Fibroblast of skin of back (primary cell): ENCODE data around the gene MIA3.
"Not testable (repeated sequence)": the region's sequence is repeated elsewhere in the genome, so short reads cannot be mapped to it uniquely, and the experiment has no call there.

ENCODE experiments used
- DNase-seq: peaks from one replicate; pipeline ENCODE4 v3.0.0-alpha.2; 2013

MIA3 gene

DNA sequence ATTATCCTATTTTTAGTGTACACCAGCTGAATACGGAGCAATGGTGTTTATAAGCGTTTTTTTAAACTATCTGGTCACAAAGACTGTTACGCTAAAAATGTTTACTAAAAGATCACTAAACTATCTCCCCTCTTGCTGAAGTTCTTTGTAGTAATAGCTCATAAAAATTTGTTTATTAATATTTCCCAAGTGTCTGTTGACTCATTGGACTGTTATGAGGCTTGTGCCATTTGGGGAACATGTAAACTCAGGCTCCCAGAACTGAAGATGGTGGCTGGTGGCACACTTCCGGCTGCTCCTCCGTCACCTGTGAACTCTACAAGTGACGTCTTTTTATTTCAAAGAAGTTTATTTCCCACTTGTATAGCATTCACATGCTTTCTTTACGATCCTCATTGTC lies 48.1 kb downstream of the MIA3 start:
- DNase-seq, result peak; percentile 4

DNA sequence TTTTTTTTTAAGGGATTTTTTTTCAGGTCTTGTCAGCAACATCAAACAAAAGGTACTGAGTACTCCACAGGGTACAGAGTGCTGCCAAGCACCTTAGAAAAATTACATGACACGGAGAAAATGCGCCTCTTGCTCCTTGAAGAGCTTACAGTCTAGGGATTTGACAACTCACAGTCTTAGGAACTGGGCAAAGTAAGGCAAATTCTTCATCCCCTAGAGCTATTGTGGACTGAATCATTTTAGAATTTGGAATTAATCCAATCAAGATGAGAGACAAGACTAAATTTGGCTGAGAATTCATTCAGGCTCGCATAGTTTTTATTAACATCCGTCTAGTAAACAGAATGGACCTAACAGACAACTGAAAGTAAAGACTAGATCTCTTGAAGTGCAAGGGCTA lies 50.3 kb downstream of the MIA3 start:
- not testable (repeated sequence) for DNase-seq

DNA sequence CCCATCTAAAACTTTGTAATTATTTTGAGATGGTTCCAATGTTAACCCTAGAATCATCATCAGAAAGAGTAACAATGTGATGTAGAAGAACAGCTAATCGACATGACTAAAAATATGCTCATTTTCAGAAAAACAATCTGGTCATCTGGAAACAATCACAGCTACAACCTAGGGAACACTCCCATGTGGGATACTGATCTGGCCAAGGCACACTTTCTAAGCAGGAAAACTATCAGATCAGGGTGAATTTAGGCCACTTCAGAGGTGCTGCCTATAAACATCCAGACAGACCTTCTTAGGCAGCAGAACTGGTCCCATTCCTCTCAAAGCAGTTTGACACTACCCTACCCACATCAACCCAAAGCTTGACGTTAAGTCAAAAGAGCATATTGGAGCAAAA lies 51.2 kb downstream of the MIA3 start:
- DNase-seq, result not testable (repeated sequence)

DNA sequence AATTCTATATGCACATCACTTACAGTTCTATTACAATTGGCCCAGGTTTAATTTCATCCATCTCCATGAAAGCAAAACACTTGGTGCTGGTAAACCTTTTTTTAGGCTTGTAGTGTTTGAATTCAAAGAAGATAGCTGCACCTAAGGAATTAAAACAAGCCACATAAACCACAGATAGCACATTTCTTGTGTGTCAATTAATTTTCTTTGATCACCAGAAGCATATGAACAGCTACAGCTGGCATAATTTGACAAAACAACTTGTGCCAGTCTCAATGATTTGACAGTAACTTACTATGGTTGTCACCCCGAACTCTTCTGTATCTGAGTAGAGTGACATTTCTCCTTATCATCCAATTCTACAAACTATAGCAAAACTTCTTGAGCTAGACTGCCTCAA lies 52.2 kb downstream of the MIA3 start:
- DNase-seq, result no peak

DNA sequence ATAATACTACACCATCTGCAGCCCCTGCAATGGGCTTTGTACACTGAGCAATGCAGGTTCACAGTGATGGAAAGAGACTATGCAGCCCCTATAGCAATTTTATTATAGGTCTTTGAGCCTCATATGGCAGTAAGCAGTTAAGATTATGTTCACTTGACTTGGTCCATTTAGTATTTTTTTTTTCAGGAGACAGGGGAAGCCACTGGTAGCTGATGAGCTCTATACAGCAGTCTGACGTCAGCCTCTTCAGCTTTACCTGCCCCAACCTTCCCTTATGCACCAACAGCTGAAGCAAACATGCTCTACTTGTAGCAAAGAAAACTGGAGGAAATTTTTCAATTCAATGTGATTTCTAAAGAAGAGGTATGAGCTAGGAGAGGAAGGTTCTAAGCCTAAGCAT lies 62.2 kb downstream of the MIA3 start:
- no peak for DNase-seq

DNA sequence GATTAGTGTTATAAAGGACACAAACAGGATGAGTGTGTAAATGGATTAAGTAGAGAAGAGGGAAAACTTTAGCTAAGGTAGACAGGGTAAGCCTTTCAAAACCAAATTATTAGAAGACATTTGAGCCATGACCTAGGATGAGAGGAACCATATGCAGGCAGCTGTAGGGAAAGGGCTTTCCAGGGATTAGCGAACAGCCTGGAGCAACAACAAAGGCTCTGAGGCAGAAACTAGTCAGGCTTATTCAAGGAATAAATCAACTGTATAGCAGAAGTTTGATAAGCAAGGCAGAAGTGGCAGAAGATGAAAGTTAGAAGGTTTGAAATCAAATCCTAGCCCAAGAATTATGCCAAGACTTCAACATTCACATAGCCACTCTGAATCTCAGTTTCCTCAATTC lies 73.1 kb downstream of the MIA3 start:
- no peak for DNase-seq

DNA sequence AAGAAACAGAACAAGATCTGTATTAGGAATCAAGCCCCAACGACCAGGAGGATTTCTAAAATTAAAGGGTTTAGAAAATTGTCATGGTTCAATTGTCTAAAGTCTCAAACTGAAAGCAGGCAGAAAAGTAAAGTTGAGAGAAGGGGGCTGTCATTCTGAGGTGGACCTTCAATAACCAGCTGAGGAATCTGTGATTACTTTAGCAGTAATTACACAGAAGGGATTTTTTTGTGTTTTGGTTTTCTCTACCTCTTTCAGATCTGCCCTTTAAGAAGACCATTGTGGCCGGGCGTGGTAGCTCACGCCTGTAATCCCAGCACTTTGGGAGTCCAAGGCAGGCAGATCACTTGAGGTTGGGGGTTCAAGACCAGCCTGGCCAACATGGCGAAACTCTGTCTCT lies 77.0 kb downstream of the MIA3 start:
- DNase-seq, result no peak

DNA sequence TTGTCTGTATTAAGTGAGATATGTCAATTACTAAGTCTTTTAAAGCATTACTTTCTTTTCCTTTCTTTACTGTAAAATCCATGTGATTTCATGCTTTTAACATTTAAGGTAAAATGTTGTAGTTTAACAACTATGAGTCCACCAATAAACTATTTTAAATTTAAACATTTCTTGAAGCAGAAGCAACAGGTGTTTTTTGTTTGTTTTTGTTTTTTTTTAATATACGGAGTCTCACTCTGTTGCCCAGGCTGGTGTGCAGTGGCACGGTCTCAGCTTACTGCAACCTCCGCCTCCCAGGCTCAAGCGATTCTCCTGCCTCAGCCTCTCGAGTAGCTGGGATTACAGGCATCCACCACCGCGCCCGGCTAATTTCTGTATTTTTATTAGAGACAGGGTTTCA lies 78.8 kb downstream of the MIA3 start:
- no peak for DNase-seq

DNA sequence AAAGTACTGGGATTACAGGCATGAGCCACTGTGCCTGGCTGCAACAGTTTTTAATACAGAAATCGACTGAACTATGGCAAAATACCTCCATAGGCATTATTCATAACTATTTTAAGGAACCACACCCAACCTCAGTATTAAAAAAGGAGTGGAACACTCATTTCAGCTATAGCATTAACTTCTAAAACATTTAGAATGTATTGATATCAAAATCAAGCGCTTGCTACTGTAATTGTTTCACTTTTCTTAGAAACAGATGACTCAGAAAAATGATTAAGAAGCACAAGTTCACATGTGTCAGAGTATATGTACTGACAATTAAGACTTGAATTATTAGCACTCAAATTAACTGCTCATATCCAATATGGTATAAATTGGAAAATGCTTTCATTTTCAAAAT lies 79.3 kb downstream of the MIA3 start:
- no peak for DNase-seq

DNA sequence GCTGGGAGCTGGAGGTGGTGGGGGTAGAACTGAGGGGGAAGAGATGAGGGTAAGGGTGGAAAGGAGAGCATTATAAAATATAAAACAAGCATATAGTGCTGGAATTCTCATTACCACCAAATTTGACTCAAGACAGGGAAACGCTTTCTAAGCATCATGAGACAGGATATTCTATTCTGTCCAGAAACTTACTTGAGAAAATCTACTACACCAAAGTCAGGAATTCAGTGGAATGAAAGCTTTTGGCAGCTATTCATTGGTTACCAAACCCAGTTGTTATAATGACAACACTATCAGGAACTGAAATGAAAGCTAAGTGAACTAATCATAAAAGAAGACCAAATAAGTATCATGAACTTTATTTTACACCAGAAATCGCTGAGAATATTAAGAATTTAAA lies 79.9 kb downstream of the MIA3 start:
- DNase-seq, result peak; percentile 2

DNA sequence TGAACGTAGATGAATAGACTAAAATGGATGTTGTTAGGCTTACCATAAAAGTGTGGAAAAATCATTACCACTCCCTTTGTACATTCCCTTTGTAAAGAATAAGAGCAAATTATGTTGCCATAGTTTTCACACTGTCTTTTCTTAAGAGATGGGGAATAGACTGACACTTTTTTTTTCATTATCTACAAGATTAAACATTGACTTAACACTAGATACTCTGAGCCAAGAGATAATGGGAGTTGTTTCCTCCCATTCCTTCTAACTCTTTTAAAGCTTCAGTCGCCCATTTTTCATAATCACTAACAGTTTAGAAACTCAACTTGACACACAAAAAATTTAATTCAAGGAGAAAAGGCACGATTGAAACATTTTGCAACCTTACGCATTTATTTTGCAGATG lies 84.3 kb downstream of the MIA3 start:
- no peak for DNase-seq

DNA sequence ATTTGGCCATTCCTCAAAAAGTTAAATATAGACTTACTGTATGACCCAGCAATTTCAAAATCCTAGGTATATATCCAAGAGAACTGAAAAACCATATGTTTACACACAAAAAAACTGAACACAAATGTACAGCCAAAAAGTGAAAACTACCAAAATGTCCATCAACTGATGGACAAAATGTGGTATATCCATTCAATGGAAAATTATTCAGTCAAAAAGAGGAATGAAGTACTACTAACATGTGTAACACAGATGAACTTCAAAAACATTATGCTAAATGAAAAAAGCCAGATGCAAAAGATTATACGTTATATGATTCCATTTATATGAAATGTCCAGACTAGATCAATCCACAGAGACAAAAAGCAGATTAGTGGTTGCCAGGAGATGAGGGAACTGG lies 86.4 kb downstream of the MIA3 start:
- no peak for DNase-seq

DNA sequence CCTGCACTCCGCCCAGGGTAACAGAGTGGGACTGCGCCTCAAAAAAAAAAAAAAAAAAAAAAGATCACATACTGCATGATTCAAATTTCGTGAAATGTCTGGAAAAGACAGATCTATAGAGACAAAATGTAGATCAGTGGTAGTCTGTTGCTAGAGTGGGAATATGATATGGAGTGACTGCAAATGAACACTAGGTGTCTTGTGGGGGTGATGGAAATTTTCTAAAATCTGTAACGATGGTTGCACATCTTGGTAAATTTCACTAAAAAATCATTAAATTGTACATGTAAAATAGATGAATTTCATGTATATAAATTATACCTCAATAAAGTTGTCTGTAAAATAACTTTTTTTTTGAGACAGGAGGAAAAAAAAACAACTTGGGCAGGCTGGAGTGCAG lies 88.9 kb downstream of the MIA3 start:
- no peak for DNase-seq

DNA sequence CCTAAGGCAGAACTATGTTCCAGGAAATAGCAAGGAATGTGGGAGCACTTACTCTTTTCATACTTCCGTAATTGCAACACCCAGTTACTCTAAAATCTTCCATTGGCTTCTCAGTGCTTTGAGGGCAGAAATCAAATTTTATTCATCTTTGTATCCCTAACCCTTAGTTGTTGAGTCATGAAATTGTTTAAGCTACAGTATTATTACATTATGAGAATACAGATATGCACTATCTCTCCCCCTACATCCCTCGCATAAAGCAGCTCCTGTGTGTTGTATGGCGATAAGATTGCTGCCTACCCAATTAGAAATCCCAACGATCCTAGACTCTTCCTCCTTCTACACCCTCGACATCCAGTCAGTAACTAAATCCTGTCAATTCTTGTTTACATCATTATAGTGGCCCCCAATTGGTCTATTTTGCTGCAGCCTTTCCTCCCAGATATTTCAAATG lies 91.8 kb downstream of the MIA3 start:
- no peak for DNase-seq

DNA sequence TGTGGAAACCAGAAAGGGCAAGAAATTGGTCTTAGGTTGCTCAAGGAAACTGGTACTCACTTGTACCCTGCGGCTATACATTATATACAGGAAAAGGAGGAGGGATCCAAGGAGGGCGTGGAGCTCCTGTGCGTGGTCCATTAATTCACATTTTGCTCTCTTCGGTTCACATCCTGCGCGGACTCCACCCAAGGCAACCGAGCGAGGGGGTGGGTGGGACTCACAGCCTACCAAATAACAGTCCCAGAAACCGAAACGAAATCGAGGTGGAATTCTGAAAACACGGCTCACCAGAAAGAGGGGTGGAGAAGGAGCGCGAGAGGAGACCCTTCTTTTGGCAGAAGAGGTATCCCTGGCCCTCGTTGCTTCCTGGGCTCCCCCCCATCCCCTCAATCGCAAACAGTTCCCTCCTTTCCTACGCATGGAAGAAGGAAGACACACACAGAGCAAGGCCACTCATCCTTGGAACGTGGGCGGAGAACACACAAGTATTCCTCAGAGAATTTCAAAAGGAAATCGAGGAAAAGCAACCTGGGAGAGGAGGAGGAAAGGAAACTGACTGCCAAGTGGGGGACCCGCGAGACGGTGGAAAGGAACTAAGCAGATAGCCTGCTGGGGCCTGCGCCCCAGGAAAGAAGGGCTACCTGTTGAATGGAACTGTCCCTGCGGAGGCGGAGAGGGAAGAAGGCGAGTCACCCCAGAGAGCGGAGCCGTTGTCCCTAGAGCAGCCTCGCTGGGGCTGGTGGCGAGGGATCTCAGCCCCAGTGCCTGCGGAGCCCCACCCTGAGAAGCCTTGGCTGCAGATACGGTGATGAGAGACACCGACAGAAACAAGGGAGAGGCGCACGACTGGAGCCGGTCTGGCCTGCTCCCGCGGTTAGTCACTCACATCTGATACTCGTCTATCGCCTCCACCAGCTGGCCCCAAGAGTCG lies 93.7 kb downstream of the MIA3 start:
- peak; percentile 66 for DNase-seq

DNA sequence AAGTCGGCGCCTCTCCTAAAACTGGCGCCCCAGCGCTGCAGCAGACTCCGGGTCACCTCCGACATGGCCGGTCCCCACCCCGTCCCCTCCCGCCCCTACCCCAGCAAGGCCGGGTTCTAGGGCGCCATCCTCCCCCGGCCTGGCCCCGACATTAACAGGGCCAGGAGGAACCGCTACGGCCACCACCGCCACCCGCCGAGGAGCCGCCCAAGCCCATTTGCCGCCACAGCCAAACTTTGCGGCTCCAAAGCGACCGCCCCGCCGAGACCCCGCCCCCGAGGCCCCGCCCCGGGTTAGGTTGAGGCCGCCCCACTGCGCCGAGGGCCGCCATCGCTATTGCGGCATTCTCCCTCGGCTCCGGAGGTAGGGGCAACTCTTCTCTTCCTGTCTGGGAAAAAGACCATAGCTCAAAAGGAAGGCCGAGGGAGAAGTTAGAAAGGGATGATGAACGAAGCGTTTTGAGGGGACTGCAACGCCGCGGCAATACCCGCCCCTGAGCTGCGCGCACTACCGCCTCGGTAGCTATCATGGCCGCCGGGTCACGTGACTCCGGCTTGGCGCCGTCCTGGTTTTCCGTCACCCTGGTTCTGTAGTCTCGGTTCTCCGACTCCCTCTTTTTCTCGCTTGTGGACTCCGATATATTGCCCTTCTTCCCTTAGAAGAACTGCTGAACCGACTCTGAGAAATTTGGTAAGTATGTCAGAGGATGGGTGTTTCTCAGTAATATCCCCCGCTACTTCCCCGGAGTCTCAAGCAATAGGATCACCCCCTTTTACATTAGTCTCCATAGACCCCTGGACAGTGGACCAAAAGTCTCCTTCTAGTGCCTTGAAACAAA lies 94.6 kb downstream of the MIA3 start, which contains the start of the genes AIDA and BROX:
Gene AIDA, minus strand, starts transcription at position 239 of the 838 bp plus-strand sequence. Its CDS starts 174 bp downstream, at position 65.
Gene BROX, plus strand, starts transcription at position 312 of the 838 bp plus-strand sequence. CDS start 3,136 bp downstream, outside the sequence.
- peak; percentile 87 for DNase-seq

DNA sequence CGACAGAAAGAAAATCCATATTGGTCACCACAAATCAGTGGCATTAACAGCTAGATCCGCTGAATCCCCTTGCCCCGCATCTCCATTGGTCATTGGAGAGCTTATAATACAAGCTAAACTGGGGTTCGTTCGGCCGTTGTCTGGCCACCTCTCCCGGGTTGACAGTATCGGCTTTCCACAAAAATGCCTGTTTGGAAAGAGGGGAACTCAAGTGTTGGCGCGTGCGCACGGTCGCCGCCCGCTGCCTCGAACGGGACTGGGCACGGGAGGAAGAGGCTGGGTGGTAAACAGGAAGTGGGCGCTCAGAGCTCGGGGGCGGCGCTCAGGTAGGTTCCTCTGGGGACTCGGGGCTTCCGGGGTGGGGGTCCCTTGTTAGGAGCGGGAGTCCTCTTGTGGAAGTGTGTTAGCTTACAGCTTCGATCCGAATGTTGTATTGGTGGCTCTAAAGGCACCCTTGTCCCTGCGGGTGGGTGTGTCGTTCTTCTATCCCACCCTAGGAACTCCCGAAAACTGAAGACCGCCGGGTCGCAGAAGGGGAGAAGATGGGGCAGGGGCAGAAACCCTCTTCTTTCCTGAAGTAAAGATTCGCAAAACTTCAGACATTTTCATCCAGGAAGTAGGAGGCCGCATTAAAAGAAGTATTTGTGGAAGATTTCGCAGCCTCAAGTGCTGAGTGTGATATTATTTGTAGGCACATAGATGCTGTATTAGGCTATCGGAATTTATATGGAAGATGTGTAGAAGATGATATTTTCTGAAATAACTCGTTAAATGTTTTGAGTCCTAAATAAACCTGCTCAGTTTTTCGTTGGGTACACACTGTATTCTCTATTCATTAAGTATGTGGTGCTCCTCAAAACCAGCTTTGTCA lies 95.4 kb downstream of the MIA3 start:
- peak; percentile 96 for DNase-seq

DNA sequence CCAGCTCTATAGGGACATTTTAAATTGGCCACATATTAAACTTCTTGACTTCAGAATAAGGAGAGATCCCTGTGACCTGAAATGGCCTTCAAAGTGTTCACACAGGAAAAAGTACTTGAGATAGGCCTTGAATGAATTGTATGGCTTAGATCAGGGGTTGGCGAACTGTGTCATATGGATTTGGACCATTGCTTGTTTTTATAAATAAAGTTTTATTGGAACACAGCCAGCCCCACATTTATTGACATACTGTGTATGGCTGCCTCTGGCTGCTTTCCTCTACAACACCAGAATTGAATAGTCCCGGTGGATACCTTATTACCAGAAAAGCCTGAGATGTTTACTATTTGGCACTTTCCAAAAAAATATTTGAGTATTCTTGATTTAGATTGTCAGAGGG lies 98.5 kb downstream of the MIA3 start:
- no peak for DNase-seq
